ENCODE results near the gene NCLN.

- no peak for TF ChIP-seq CTCF (IDR thresholded peaks at IDR 0.05)
- no peak for TF ChIP-seq POLR2A (IDR thresholded peaks at IDR 0.05)
Observed at GRCh38 chr19:3202346-3202745, 16.6 kb downstream of the NCLN start.
